Mesodermal cell (in vitro differentiated cells): Measurements from ENCODE around the gene TAPBPL.
"Not testable (repeated sequence)": the region's sequence is repeated elsewhere in the genome, so short reads cannot be mapped to it uniquely, and the experiment has no call there.

ENCODE experiments used
- H3K27ac ChIP-seq: 2 replicates; pipeline ENCODE4 v1.7.0; 2013; ENCODE audit warnings: mild to moderate bottlenecking, low read depth, low read length, moderate library complexity; ENCODE audit not compliant: severe bottlenecking
- H3K36me3 ChIP-seq: 2 replicates; pipeline ENCODE4 v1.7.1; 2013; ENCODE audit warnings: mild to moderate bottlenecking, low read length, moderate library complexity; ENCODE audit not compliant: control insufficient read depth, insufficient read depth
- H3K4me1 ChIP-seq: one replicate; pipeline ENCODE4 v1.7.1; 2013; ENCODE audit warnings: mild to moderate bottlenecking, low read length; ENCODE audit not compliant: insufficient read depth, control insufficient read depth, poor library complexity, severe bottlenecking
- H3K4me3 ChIP-seq: 2 replicates; pipeline ENCODE4 v1.7.0; 2013; ENCODE audit warnings: low read length, control low read depth, mild to moderate bottlenecking; ENCODE audit not compliant: insufficient read depth, poor library complexity, severe bottlenecking; ENCODE audit errors: extremely low read depth
- H3K9me3 ChIP-seq: 2 replicates; pipeline ENCODE4 v1.7.1; 2013; ENCODE audit warnings: mild to moderate bottlenecking, low read length, moderate library complexity; ENCODE audit not compliant: control insufficient read depth
- WGBS, 2 experiments: methylation state at CpG; one replicate each; pipeline ENCODE4 v1.1.5; 2013; ENCODE audit warnings: missing lambda C conversion rate in 2 of 2; ENCODE audit not compliant: insufficient coverage in 2 of 2; 5-methylcytosine and 5-hydroxymethylcytosine counted together

Gene TAPBPL

GRCh38 chr12:6425590-6426531 lies 26.0 kb upstream of the TAPBPL start:
- 94 to 96% methylated on average over 19 to 20 of the region's 23 CpGs for WGBS, 2 experiments
- Histone ChIP-seq H3K4me3 (no peak overlapping the region), H3K36me3 (no peaks in the 10 kb centered on the region)

GRCh38 chr12:6426882-6427671 lies 24.8 kb upstream of the TAPBPL start:
- no peaks in the 10 kb centered on the region for H3K9me3 ChIP-seq
- peaks cover 6% of the 10 kb centered on the region for H3K4me1 ChIP-seq
- no peaks in the 10 kb centered on the region for H3K36me3 ChIP-seq
- 86 to 94% methylated on average over 10 to 11 of the region's 14 CpGs for WGBS, 2 experiments
- no peak overlapping the region for H3K4me3 ChIP-seq
- no peak overlapping the region for H3K27ac ChIP-seq

More at GRCh38 chr12:6425590-6426531, 26.0 kb upstream of the TAPBPL start:
- H3K27ac ChIP-seq, result no peak overlapping the region
- H3K4me1 ChIP-seq, result peaks cover 6% of the 10 kb centered on the region
- no peaks in the 10 kb centered on the region for H3K9me3 ChIP-seq

GRCh38 chr12:6427796-6428195 lies 24.0 kb upstream of the TAPBPL start:
- H3K36me3 ChIP-seq, H3K9me3 ChIP-seq, H3K4me1 ChIP-seq, H3K27ac ChIP-seq, H3K4me3 ChIP-seq: not testable (repeated sequence)
- WGBS, 2 experiments, result 90 to 100% methylated on average over 4 to 5 of the region's 10 CpGs

GRCh38 chr12:6428326-6428725 lies 23.5 kb upstream of the TAPBPL start:
- Histone ChIP-seq H3K27ac (no peak overlapping the region), H3K4me1 (peaks cover 6% of the 10 kb centered on the region), H3K36me3 (no peaks in the 10 kb centered on the region), H3K9me3 (no peaks in the 10 kb centered on the region), H3K4me3 (no peak overlapping the region)
- 86 to 95% methylated on average over 2 to 3 of the region's 3 CpGs for WGBS, 2 experiments

GRCh38 chr12:6430124-6430989 lies 21.5 kb upstream of the TAPBPL start:
- Histone ChIP-seq H3K4me3 (no peak overlapping the region), H3K36me3 (no peaks in the 10 kb centered on the region), H3K9me3 (no peaks in the 10 kb centered on the region), H3K27ac (peak overlapping the region; percentile 19), H3K4me1 (peaks cover 6% of the 10 kb centered on the region)
- WGBS, 2 experiments, result 93% methylated on average over 13 to 15 of the region's 19 CpGs

- Histone ChIP-seq H3K4me1 (peaks cover 6% of the 10 kb centered on the region), H3K27ac (no peak overlapping the region), H3K9me3 (no peaks in the 10 kb centered on the region), H3K4me3 (no peak overlapping the region), H3K36me3 (no peaks in the 10 kb centered on the region)
- WGBS, 2 experiments, result 88 to 96% methylated on average over 4 of the region's 5 CpGs
Observed at GRCh38 chr12:6432991-6433390, 18.9 kb upstream of the TAPBPL start.

GRCh38 chr12:6434205-6435140 lies 17.4 kb upstream of the TAPBPL start:
- WGBS, 2 experiments, result 92 to 93% methylated on average over 13 of the region's 17 CpGs
- Histone ChIP-seq H3K36me3 (no peaks in the 10 kb centered on the region), H3K4me1 (peaks cover 6% of the 10 kb centered on the region), H3K4me3 (no peak overlapping the region), H3K27ac (no peak overlapping the region), H3K9me3 (no peaks in the 10 kb centered on the region)

GRCh38 chr12:6435961-6436715 lies 15.7 kb upstream of the TAPBPL start:
- no peaks in the 10 kb centered on the region for H3K36me3 ChIP-seq
- H3K4me3 ChIP-seq, result no peak overlapping the region
- H3K27ac ChIP-seq, result no peak overlapping the region
- no peaks in the 10 kb centered on the region for H3K9me3 ChIP-seq
- no peaks in the 10 kb centered on the region for H3K4me1 ChIP-seq
- 92 to 96% methylated on average over 11 to 12 of the region's 13 CpGs for WGBS, 2 experiments

- H3K4me1 ChIP-seq, result no peaks in the 10 kb centered on the region
Observed at GRCh38 chr12:6437586-6437985, 14.3 kb upstream of the TAPBPL start.

More at GRCh38 chr12:6437586-6437985, 14.3 kb upstream of the TAPBPL start:
- Histone ChIP-seq H3K27ac (no peak overlapping the region), H3K36me3 (no peaks in the 10 kb centered on the region), H3K4me3 (no peak overlapping the region), H3K9me3 (no peaks in the 10 kb centered on the region)
- 95 to 100% methylated on average over 1 to 3 of the region's 3 CpGs for WGBS, 2 experiments
